Head of caudate nucleus (tissue), 42 donors: Measurements from ENCODE around the gene TNFSF8.
A peak's percentile ranks its signal among the peaks of the same experiment; 100 is the strongest.

Experiments
- DNase-seq, 42 donors: peaks; one replicate each; pipeline versions ENCODE4 v3.0.0 to v3.0.0-alpha.2; 2020 to 2021; ENCODE audit warnings: mixed read lengths in 7 of 42
- intact Hi-C: fragments of 100-400 bp; cut with DNase I; formaldehyde crosslinking; loops from one replicate; pipeline ENCODE4 v1.15.0; 2022

Gene TNFSF8

DNA sequence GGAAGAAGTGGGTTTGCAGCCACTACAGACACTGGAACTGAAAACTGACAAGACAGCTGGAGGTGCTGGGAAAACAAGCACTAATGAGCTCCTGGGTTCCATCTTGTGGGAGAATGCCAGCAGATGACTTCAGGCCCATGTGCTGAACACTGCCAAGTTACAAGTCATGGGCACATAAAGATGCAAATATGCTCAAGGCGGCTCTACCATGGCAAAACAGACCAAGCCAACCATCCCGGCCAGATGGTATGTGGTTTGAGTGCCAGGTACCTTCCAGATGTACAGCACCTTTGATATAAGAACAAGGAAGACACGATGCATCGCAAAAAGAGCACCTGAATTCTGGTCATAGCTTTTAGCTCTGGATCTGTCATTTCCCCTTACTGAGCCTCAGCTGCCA, 19.9 kb downstream of the TNFSF8 start:
- intact Hi-C loops, result loop anchor here (5.0 kb wide), 1 partner anchor 228 kb away; the partner anchor contains the start of gene TEX48
- peak in 1 of 42 donors; percentile 22 for DNase-seq

DNA sequence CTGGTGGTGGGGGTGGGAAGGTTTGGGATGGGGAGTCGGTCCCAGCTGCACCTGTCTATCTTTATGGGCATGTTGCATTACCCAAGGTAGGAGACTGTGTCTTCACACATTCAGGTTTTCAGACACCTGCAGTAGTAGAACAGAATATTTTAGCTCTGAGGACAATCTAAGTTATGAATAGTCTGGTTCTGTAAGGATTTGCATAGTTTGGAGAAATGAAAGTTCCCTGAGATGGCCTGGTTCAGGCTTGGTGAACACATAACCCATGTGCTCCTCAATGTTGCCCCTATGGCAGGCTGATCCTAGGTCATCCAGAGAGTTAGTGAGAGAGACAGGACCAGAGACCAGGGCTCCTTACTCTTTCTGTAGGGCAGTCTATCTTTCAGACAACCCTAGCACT, 20.7 kb downstream of the TNFSF8 start:
- DNase-seq, result peak in 1 of 42 donors; percentile 4
- intact Hi-C loops, result loop anchor here (5.0 kb wide), 2 partner anchors 172 to 227 kb away; partner anchors contain the start of gene TEX48

DNA sequence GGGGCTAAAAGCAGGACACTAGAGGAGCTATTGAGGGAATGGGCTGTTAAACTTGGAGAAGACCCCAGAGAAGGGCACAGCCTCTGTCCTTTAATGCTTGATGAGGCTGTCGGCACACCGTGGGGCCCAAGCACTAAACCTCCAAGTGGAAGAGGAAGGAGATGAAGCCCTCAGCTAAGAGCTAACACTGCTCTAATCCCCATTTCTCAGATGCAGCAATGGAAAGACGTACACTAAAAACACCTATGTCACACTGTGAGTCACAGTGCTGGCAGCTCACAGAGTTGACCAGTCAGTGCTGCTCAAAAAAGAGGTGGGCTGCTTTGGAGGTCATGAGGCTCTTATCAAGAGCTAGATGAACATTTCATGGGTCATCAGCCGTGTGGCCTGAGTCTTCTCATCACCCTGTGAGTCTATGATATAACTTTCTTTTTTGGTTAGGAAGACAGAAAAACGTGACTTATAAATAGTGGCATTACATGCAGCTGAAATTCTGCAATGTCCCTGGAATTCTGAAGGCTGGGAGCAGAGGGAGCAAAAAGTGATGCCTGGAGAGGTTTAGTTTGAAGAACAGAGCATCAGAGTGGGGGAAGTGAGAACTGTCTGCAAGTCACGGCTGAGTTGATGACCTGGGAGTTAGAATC, 21.5 kb downstream of the TNFSF8 start:
- intact Hi-C loops, result loop anchor here (5.0 kb wide), 1 partner anchor 172 kb away; no protein-coding TSS in a partner anchor
- DNase-seq, result peak in 1 of 42 donors; percentile 16

DNA sequence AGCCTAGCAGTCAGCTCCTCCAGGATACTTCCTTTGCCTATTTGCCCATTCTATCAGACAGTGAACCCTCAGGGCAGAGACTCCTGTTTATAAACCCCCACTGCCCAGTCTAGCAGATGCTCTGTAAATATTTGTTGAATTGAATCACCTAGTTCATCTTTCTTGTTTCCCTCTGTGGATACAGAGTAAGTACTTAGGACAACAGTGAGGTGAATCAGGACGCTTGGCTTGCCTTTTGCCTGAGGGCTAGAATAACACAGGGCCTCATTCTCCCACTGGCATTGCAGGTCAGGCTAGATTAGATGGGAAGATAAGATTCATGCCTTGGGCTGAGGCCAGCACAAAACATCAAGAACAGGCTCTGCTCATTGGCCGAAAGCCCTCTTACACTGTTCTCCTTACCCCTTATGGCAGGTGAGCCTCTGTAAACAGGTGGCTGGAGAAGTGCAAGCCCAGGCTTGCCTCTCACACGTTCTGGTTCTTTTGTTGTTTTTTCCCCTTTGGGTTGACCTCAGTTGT, 22.2 kb downstream of the TNFSF8 start:
- intact Hi-C loops, result loop anchor here (5.0 kb wide), 1 partner anchor 171 kb away; no protein-coding TSS in a partner anchor
- DNase-seq, result no peak

DNA sequence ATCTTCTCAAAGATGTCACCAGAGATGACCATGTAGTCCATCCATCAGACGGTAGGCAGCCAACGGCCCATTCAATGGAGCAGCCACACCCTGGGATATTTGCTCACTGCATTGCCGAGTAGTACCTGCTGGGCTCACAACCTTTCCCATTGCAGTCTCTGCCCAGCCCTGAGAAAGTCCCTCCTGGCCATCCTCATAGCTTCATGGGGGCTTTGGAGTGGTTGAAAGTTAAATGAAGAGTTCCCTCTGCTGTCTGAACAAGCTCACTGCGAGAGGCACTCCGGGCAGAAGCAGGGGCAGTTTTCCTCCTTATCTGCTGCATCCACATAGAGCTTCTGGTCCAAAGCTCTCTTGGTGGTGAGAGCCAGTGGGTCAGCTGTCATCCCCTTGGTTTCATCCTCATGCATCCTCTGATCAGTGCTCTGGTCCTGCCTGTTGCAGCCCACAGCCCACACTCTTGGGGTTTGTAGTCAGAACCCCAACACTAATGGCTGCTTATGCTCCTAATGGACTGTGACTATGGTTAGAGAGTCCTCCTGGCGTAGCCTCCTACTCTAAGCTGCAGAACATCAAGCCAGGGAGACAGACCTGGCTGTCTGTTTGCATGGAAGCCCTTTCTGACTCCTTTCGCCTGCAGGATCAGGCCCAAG, 23.3 kb downstream of the TNFSF8 start:
- intact Hi-C loops, result loop anchor here (5.0 kb wide), 1 partner anchor 170 kb away; no protein-coding TSS in a partner anchor
- peak in 19 of 42 donors; percentile 8 to 57 (median 27) for DNase-seq

DNA sequence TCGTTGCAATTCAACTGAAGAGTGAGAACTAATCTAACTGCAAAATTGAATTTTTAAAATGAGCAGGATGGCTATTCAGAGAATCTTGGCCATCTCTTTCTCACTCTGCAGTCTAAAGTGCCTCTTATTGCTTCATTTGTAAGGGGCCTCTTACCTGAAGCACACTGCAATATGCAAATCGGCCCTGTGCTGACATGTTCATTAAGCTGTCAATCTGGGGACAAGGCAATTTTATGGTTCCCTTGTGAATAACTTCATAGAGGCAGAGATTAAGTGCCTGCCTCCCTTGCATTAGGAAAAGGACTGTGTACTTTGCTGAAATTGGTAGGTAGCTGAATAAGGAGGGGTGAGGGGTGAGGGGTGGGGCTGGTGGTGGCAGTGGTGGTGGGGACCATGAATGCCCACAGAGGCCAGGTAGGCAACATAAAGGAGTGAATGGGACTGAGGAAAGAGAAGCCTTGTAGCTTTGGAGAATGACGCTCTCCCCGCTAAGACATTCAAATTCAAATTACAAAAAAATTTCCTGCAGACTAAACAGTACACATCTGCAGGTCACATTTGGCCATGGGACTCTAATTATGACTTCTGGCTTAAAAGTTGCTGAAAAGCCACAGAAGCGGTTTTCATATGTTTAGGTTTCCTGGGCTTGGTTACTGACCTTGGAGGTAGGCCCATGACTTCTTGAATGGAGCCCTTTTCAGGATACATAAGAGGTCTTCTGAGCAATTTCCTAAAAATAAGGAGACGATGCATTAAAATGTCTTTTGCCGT, 25.0 kb downstream of the TNFSF8 start:
- intact Hi-C loops, result loop anchor here (5.0 kb wide), 1 partner anchor 168 kb away; no protein-coding TSS in a partner anchor
- DNase-seq, result no peak

DNA sequence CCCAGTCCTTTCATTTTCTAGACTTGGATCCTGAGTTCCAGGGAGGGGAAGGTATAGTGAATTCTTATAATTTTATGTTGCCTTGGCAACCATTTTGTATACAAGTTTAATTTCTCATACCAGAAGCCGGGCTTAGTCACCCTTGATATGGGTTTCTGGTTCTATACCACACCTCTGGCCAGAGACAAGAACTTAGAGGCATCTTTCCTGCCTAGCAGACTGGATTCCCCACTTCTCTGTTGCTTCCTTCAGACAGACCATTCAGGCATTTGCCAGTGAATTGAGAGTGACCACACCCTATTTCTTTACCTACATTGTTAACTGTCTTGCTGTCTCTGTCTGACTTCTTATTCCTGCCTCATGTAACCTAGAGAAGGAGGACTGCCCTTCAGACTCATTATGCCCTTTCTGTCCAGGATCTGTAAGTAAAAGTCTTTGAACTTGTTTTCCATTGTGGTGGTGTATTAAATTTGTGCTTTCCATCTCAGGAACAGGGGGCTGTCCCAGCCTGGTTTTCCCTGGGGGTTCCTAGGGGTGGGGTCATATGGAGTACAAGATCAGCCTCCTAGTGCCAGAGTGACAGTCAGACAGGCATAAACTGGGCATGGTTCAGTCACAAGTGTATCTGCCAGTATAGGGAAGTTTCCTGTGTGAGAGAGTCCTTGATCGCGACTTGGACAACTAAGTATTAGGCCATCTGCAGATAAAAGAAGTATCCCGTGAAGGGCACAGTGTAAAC, 27.4 kb downstream of the TNFSF8 start:
- intact Hi-C loops, result no loop called here
- peak in 1 of 42 donors; percentile 27 for DNase-seq

DNA sequence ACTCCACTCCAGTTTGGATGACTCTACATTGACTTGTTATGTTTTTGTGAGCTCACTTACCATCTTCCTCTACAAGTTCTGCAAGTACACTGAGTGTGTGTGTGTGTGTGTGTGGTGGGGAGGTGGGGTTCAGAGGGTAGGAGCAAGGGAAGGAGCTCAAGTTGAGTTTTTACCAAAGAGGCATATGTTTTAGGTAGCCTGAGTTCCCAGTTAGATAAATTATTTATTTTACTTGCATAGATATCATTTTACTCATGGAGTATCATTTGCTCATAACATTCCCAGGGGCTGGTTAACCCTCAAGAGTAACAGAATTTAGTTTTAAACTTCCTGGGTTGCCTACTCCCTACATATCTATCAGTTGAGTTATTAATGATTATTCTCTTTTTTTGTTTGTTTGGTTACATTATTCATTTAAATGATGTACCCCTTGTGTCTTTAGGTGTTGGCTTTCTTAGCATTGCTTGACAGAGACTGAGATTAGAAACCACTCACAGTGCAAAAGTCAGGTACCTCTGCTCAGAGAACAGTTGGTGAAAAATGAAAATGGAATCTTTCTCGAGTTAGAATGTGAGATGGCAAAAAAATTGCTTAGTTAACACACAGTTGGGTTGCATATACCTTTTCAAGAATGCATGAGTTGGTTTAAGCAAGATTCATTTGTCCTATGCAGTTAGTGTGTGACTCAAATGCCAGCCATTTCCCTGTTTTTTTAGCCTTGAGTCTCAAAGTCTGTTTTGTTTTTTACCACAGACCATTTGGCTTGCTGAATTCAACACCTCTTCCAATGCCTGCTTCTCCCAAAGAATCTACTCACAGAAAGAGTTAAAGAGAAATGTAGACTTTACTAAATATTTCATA, 29.2 kb downstream of the TNFSF8 start:
- peak in 1 of 42 donors; percentile 1 for DNase-seq
- intact Hi-C loops, result no loop called here

DNA sequence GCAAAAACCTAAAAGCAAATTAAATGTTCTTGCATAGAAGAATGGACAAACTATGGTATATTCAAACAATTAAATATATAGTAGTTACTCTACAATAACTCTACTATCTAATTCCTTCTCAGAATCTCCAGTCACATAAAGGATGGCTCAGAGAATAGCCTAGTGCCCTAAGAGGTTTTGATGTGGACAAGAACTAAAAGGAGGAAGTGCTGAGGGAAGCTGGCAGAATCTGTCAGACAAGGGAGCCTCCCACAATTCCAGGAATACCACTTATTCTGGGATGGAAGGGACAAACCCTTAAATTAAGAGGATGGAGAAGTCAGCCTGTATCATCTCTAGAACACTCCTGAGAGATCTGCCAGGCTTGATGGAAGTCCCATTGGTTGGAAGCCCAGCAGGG, 30.4 kb downstream of the TNFSF8 start:
- peak in 2 of 42 donors; percentile 9 to 33 for DNase-seq
- intact Hi-C loops, result no loop called here

DNA sequence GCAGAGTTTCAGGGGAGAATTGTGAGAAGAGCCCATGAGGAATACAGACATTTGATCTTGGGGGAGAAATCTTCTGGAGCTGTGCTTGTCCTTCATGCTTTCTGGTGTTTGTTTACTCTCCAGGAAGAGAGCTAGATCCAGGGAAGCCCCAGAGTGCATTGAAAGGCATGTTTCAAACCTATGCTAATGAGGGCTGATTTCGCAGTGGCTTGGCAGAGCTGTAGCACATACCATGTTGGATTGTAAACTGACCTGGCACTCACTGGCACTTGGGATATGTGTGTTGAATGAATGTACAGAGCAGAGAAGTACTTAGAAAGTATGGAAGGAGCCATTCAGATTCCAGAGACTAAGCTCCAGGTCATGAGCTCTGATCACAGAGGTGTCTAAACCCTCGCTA, 30.9 kb downstream of the TNFSF8 start:
- DNase-seq, result peak in 2 of 42 donors; percentile 5 to 16
- intact Hi-C loops, result no loop called here

DNA sequence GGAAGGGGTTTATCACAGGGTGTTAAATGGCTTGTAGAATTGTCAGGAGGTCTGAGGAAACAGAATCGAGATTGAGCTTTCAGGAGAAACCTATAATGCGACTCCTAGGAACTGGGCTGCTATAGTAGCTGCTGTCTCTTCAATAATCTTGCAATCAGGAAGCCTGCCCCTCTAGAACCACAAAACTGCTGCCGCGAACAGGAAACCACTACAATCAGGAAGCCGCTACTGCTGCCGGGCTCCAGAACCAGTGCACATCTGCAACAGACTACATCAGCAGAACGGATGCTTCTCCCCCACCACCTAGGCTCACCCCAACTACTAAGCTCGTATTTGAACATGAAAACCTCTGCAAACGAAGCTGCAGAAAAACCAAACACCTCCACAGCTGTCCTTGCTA, 31.6 kb downstream of the TNFSF8 start:
- peak in 32 of 42 donors; percentile 5 to 63 (median 34) for DNase-seq
- intact Hi-C loops, result no loop called here

DNA sequence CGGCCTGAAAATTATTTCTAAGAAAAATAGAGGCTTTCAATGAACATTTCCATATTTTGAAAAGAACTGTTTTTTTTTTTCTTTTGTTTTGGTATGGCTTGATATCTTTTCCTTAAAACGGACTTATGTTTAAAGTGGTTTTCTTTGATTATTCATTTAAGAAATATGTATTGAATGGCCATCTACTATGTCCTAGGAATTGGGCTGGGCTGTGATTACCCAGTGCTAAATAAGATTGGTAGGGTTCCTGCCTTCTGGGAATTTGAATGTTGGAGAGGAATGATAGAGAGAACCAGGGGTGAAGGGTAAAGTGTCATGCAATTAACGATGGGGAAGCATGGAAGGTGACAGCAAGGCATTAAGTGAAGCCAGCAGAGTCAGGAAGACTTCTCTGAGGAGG, 33.2 kb downstream of the TNFSF8 start:
- DNase-seq, result no peak
- intact Hi-C loops, result no loop called here

DNA sequence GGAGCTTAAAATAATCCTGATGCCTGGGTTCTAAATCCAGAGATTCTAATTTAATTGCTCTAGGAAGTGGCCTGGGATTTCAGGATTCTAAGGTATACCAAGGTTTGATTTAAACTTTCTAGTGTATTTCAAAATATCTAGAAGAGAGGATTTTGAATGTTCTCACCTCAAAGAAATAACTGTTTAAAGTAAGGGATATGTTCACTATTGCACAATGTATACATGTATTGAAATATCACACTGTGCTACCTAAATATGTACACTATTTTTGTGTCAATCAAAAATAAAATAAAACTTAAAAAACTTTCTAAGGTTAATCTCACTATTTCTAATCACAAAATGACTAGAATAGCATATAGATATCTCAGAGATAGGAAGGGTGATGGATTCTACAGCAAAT, 34.0 kb downstream of the TNFSF8 start:
- no peak for DNase-seq
- intact Hi-C loops, result no loop called here

DNA sequence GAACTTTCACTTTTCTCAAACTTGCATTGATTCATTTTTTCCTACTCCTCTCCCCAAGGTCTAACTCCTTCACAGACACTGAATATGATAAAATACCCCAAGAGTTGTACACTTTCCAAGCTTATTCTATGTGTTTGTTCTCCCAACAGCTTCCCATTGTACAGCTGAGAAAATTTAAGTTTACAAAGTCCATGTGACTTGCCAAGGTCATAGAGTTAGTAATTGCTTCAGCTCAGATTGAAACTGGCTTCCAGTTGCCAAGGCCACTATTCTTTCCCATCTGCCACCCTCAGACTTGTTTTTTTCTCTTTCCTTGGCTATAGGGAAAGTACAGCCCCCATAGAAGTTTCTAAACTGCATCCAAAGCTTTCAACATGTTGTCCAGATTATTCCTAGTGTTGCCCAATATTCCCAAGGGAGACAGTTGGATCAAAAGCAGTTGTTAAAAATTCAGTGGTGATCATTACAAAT, 34.8 kb downstream of the TNFSF8 start:
- intact Hi-C loops, result no loop called here
- DNase-seq, result no peak

DNA sequence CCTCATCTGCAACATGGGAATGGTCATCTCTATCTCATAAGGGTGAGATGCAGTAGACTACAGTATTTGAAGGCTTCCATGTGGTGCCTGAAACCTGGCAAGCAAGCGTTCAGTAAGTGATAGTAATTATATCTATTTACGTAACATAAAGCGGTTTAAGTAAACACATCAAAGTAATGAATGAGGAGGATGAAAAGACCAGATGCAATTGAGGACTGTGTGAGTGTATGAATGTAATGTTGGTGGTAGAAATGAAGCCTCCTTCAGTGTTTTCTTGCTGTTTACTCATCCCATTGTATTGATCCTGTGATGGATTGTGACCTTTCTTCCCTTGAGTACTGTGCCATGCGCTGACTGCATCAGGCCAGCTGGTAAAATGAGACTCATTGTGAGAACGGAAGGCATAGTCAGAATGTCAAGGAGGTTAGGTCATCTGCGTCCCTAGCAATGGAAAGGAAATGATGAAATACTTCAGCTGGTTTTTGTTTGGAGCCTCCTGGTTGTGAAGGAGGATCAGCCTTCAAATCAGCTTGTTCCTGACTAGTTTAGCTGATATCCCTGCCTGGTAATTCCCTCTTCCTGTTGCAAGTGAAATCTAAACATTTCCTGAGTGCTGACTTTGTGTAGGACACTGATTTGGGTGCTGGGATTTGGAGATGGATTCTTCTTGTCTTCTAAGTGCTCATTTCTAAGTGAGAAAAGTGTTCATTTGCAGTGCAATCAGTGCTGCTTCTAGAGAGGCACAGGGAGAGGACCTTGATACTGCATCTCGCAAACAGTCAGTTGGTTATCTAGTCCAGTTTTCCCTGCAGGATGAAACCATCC, 35.6 kb downstream of the TNFSF8 start:
- DNase-seq, result no peak
- intact Hi-C loops, result no loop called here

DNA sequence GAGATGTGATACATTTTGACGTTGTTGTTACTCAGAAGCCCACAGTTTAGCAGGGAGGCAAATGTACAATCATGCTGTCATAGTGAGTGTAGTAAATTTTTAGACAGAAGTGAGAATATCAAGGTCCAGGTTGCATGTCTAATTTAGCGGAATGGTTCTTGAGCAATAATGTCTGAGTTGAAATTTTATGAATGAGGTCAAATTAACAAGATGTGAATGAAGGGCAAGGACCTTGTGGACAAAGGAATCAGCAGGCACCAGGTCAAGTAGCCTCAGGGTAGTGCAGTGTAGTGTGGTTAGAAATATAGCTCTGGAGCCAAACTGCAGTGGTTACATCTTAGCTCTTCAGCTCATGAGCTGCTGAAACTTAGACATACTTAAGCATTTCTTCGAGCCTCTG, 36.2 kb downstream of the TNFSF8 start:
- no peak for DNase-seq
- intact Hi-C loops, result no loop called here
